Measurements from ENCODE around the gene COX4I2.
"Not testable (repeated sequence)": the region's sequence is repeated elsewhere in the genome, so short reads cannot be mapped to it uniquely, and the experiment has no call there.

COX4I2 gene

DNA sequence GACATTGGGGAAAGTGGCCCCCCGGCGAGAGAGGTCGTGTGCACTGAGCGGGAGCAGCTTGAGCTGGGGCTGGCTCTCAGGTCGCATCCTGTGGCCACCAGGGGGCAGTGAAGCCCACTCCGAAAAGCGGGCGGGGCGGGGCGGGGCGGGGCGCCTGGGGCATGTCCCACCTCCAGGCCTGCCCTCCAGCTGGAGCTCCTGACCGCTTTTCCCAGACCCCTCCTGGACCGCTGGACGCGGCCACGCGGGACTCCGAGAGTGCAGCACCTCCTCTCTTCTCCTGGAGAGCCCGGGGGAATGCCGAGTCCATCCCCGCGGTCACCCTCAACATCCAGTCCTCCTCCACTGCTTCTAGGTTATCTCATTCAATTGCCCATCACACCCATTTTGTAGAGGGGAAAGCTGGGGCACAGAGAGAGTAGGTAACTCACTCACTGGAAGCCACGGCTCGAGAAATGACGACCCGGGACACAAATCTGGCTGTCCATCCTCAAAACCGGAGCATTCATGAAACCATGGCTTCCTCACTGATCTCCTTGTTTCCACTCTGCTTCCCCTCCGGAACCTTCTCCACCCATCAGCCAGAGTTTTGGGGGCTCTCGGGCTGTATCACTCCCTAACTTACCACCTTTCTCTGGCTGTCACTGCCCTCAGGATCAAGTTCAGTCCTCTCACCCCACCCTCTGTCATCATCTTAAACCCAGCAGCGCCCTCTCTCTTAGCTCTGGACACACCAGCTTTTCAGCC is 24.1 kb downstream of the COX4I2 start:
- no peak for DNase-seq

DNA sequence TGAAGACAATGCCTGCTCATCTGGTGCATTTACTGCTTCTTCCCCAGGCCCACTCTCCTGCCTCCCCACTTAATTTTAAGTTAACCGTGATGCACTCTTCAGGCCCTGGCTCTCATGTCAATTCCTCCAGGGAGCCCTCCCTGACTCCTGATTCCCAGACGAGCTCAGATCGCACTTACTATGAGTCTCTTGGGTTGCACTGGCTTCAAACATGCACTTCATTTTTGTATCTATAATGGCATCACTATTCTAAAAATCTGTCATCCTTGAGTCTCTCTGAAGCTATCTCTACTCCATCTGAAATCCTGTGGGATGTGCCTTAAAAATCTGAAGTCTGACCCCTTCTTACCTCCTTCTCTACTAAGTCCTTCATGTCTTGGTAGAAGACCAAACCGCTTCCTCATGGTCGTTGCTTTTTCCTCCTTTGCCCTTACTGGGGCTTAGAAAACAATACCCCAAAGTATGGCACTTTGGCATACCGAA is 24.7 kb downstream of the COX4I2 start:
- DNase-seq, result no peak

DNA sequence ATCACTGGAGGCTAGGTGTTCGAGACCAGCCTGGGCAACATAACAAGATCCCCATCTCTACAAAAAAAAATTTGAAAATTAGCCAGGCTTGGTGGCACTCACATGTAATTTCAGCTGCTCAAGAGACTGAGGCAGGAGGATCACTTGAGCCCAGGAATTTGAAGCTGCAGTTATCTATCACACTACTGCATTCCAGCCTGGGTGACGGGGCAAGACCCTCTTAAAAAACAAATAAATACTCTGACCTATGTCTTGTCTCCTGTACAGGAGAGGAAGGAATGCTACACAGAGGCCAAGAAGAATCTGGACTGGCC is 25.8 kb downstream of the COX4I2 start:
- DNase-seq, result no peak

DNA sequence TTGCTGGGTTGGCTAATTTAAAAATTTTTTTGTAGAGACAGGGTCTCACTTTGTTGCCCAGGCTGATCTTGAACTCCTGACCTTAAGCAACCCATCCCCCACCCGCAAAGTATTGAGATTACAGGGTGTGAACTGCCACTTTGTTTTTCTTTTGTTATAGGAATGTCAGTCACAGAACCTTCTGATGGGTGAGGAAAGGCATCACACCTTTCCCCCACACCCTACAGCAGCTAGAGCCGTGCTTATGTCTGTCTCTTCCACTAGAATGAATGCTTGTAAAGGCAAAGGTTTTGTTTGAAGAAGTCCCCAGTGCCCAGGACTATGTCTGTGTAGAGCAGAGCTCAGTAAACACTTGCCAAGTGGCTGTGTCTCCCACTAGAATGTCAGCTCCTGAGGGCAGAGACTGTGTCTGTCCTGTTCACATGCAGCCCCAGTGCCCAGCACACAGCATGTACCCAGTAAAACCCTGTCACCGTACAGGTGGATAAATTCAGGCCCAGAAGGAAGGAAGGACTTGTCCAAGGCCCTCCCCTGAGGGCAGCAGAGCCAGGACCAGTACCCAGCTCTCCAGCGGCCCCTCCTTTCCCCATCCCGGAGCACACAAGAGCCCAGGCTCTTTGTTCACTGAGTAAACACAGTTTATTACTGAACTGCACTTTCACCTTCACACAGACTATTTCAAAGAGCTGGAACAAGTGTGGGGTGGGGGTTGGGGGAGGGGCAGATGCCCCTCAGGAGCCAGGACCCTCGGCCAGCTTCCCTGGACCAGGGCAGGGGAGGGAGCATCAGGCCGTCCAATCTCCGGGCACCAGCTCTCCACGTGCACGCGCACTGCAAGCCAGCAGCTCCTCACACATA is 26.4 kb downstream of the COX4I2 start:
- no peak for DNase-seq

DNA sequence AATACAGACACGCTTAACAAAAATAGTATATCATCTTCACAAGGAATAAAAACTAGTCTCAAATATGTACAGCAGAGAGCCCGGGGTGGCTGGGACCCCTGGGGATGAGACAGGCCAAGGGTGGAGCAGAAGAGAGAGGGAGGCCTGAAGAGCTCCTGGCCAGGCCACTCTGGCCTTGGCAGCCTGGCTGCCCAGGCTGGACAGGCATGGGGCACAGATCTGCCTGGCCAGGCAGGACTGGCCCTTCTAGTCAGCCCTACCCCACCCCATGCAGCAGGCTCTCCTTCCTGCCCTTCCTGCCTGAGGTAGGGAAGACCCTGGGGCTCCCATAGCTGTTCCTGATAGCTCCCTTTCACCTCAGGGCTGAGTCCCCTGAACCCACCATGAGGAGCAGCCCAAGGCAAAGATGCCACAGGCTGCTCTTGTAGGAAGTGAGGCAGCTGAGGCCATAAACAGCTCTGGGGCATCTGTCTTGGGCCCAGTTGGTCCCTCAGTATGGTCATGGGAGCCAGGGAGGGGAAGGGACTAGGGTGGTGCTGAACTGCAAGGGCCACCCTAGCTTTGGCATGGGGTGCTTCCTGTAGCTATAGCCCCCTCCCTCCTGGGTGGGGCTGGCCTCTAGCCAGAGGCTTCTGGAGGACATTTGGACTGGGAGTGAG is 27.1 kb downstream of the COX4I2 start:
- DNase-seq, result no peak

DNA sequence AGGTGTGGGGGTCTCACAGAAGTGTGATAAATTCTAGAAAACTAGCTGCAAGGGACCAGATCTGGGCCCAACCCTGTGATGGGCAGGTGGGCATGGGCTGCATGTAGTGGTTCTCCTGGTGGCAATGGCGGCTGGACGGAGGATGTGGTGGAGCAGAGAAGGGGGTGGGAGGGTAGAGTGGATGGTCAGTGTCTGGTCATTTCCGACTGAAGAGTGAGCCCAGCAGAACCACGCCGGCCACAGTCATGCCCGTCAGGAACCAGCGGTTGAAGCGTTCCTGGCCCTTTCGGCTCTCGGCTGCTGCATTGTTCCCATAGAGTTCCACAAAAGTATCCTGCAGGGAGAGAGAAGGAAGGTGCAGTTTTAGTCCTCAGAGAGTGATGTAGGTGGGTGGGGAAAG is 28.0 kb downstream of the COX4I2 start:
- no peak for DNase-seq

DNA sequence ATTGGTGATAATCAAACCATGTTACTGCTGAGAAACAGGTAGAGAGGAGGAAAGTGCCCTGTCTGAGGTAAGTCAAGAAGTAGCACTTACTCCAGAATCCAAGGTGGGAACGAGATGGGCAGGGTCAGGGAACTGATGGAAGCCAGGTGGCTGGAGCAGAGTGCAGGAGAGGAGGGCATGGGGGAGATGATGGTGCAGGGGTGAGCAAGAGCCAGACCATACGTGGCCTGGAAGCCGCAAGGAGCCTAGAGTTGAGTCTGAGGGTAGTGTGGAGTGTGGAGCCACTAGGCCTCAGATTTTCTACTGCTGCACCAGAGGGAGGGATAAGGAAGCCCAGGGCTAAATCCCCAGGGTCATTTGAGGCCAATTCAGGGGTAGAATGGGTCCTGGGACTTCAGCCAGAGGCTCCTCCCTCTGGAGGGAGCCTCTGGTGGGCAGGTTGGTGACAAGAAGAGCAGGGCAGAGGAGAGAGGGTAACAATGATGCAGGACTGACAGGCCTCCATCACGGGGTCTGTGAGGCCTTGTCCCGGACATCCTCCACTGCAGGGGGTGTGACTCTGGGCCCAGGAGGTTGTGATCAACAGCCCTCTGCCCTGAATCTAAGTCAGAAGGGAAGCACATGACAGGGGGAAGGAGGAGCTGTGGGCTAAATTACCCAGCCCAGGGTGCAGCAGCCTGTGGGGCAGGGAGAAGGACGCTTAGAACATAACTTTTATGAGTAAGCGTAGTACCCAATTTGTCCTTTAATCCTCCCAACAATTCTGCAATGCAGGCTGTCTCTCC is 28.7 kb downstream of the COX4I2 start:
- DNase-seq, result no peak

DNA sequence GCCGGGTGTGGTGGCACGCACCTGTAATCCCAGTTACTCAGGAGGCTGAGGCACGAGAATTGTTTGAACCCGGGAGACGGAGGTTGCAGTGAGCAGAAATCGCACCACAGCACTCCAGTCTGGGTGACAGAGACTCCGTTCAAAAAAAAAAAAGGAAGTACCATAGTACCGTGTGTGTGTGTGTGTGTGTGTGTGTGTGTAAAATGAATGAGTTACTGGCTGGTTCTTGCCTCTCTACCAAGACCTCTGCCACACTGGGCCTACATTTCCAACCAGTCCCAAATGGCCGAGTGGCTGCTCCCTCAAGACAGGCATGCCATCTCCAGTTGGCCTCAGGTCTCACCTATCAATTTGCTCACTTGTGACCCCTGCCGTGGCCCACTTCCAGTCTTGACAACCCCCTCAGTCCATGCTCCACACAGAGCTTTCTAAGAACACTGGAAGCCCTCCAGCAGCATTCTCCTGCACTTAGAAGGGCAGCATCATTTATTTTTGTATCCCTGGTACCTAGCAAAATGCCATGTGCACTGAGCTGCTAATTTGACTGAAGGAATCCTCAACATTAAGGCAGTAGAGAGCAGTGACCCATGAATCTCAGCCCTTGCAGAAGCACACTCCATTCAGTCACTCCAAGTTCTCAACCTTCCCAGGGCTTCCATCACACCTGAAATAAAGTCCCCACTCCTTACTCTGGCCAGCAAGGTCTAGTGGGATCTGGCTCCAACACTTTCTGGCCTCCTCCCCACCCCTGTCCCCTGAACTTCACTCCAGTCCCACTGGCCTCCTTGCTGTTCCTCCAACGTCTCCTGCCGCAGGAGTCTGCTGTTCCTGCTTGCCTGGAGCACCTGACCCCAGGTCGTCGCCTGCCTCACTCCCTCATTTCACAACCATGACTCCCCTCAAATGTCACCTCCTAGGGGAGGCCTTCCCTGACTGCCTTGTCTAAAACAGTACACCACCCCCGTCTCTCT is 29.9 kb downstream of the COX4I2 start:
- DNase-seq, result no peak

DNA sequence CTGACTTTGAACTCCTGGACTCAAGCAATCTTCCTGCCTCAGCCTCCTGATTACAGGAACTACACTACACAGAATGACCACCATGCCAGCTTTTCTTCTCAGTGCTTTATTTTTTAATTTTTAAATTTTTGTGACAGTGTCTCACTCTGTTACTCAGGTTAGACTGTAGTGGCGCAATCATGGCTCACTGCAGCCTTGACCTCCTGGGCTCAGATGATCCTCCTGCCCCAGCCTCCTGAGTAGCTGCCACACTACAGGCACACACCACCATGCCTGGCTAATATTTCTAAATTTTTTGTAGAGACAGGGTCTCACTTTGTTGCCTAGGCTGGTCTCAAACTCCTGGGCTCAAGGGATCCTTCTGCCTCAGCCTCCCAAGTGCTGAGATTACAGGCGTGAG is 31.2 kb downstream of the COX4I2 start:
- DNase-seq, result not testable (repeated sequence)

DNA sequence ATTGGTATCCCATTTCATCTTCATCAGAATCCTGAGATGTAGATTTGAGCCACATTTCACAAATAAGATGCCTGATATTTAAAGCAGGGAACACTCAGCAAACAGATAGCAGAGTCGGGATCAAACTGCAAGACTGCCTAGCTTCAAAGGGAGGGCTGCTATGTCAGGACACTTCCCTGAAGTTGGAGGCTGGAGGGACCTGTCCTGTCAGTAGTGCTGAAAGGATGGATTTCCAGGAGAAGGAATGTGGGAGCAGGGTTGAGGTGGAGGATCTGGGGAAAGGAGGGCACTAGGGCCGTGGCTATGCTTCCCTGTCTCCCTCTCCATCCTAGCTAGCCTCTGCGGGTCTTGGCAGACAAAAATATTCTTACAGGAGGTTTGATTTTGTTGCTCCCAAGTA is 32.2 kb downstream of the COX4I2 start:
- no peak for DNase-seq

DNA sequence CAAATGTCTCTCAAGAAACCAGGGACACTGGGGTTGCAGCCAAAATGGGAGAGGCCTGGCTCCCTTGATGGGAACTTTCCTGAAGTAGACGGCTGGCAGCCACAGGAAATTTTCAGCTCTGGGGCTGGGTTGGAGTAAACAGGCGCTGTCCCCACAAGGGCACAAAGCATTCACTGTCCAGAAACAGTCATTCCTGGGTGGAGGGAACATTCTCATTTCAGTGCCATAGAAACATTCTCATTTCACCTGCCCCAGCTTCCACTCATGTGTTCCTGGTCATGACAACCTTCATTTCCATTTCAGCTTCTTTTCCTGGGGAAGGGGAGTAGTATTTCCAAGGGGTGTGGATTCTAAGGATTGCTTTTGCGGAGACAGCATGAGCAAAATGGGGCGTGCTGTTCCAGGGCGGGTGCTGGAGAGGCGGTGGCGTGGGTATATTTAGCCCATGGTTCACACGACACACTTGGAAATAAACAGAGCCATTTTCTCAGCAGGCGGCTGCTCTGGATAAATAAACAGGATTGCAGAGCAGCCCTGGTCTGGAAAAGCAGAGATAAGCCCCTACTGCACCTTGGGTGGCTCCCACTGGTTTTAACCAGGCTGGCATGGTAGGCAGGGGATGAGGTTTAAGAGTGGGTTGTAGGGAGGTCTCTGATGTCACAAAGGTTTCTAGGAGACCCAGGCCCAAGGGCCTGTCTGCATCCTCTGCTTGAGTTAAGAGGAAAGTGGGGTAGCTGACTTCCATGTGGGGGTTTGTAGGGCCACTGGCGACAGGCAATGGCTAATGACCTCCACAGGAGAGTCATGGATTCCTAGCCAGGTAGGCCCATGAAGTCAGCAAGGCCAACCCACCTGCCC is 32.9 kb downstream of the COX4I2 start:
- DNase-seq, result peak; percentile 49

DNA sequence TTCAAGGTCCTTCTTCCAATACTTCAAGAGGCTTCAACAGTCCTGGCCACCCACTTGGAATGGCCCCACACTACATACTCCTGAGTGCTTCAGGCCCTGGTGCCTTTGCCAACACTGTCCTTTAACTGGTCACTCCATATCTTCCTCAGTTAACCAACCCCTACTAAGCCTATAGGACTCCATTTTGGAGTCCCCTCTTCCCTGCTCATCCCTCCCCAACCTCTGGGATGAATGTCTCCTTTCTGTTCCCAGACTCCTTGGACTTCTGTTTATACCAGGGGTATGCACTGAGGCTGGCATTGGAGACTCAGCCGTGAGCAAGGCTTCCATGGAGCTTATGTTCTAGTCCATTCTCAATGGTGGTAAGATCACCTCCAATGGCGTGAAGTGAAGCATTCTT is 33.6 kb downstream of the COX4I2 start:
- no peak for DNase-seq

DNA sequence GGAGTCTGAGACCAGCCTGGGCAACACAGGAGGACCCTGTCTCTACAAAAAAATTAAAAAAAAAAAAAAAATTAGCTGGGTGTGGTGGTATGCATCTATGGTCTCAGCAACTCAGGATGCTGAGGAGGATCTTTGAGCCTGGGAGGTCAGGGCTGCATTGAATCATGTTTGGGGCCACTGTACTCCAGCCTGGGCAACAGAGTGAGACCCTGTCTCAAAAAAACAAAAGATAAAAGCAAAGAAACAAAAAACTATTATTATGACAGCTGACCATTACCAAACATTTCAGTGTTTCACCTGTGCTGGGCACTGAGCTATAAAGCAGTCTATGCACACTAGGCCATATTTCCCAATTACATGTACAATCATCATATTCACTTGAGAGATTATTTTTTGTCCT is 35.7 kb downstream of the COX4I2 start:
- DNase-seq, result no peak

DNA sequence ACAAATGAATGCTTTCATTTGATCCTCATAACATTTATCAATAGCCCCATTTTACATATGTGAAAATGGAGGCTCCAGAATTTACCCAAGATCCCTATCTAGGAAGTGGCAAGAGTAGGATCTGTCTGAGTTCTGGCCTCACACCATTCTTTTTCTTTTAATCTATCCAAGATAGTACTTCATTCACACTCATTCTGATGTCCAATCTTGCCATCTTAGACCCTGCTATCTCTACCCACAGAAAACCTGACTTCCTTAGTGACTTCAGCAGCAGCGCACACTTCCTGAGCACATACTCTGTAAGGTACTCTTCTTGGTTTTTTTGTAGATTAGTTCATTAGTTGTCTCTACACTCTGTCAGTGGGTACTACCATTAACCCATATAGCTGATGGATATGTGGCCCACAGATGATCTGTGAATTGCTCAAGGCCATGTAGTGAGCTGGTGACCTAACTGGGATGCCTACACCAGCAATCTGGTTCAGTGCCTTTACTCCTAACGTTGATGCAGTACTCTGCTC is 36.3 kb downstream of the COX4I2 start:
- DNase-seq, result no peak

DNA sequence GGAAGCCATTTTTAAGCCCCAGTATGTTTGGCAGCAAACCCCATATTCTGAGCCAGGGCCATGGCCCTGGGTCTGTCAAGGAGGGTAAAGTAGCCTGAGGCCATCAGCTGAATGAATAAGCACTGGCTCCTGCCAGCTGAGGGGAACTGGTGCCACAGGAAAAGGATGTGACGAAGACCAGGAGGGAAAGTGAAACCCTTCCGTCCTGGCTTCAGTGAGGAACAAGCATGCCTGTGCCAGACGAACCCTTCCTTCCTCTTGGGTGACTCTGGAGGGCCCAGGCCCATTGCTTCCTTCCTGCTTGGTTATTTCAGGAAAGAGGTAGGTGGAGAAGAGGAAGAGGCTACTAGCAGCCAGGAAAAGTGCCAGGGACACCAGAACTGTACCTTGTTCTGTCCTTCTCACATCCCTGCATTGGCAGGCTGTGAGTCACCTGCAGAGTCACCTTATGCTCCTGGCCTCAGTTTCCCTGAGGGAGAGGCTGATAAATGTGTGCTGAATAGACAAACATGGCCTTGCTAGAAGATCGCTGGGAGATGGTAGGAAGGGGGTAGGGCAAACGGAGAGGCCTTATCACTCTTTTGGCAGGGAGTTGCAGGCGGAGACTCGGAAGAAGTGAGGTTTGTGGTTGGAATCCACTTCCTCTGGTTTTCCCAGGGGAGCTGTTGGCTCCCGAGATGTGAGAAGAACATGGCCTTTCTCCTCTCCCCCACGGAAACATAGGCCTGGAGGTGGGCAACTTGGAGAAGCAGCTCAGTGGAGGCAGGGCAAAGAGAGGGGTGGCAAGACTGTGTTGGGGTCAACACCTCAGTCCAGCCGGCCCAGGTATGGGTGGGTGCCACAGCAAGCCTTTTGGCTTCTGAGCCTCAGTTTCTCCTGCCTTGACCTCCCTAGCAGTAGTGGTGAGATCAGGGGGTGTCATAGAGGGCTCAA is 37.4 kb downstream of the COX4I2 start:
- DNase-seq, result no peak

DNA sequence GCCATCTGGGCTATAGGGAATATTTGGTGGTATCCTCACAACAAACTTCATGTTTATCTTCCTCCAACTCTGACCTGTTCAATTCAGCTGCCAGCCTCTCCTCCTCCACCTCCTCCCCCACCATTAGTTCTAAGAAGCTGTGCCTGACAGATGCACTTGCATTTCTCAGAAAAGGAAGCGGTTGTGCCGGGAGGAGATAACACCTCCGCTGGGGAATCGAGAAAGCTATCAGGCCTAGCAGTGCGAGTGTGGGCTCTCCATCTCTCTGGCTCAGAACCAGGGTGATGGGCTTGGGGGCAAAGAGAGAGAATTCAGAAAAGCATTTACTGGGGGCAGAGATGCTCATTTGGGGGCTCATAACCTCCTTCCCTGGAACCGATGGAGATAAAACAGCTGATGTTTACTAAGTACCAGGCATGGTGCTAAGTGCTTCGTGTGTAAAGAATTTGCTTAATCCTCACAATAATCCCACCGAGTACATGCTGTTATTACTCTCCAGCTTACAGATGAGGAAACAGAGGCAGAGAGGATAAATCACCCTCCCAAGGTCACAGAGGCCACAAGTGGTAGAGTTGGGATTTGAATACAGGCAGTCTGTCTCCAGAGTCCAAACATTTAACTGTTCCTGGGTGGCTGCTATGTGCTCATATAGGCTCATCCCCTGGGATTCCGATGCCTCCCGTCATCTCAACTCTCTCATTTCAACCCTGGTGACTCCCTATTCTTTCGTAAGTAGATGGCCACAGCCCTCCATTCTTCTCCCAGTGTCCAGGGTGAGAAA is 38.3 kb downstream of the COX4I2 start:
- DNase-seq, result no peak

DNA sequence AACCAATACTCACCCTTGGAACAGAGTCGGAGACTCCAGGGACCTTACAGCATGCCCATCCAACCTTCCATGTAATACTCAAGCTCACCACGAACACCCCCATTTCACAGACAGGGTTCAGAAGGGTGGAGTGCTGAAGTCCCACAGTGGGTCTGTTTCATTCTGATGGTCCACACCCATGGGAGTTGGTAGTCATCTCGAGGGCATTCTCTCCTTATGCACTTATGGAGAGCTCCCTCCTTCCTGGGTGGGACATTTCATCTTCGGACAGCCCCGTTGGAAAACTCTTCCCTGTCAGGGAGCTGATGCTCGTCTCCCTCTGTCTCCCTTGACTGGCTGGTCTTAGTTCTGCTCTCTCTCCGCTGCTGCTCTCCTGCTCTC is 38.9 kb downstream of the COX4I2 start:
- DNase-seq, result no peak

DNA sequence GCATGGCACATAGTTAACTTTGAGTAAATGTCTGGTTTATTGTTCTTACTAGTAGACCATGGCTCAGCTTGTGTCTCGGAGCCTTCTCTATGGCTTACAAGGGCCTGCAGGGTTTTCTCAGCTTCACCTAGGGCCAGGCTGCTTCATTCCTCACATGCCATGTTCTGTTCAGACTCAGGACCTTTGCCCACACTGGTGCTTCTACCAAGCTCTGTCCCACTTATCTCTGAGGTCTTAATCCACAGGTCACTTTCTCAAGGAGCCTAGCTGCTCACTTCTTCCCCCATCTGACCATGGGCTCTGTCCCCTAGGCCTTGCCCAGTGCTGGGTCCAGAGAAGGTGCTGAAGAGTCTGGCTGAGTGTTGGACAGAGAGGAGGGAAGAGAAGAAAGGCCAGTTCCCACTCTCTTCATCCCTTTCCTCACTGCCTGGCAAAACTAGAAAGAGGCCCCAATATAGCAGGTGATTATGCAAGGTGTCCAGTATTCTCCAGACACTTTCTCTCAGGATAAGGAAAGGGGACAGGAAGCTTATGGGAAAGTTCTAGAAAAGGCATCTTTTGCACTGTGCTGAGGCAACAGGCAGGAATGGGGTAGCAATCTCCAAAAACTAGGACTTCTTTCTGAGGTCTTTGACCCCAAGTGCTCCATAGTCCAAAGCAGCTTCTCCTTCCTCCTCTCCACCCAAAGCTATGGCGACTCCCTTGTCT is 40.0 kb downstream of the COX4I2 start:
- no peak for DNase-seq

All from NCI-H187 treated with DMSO at 0.1 percent for 48 hours (cell line).